Retinal pigment epithelial cell (primary cell): Measurements from ENCODE around the gene RNF207.

Experiments used
- DNase-seq: peaks from one replicate; pipeline ENCODE4 v3.0.0-alpha.2; 2010; ENCODE audit warnings: low read depth
- H3K4me3 ChIP-seq: 2 replicates; pipeline ENCODE4 v1.5.1; 2011; ENCODE audit warnings: mild to moderate bottlenecking, low read length, control low read depth, moderate library complexity
- CTCF ChIP-seq: conservative IDR thresholded peaks from 2 replicates; pipeline ENCODE4 v1.5.1; 2011; ENCODE audit warnings: low read depth, low read length, control low read depth, inconsistent platforms

The RNF207 gene

GRCh38 chr1:6234502-6235295, 28.8 kb downstream of the RNF207 start:
- TF ChIP-seq CTCF = no peak
- H3K4me3 ChIP-seq = peak overlapping the region; percentile 56
- no peak for DNase-seq

- H3K4me3 ChIP-seq = peak overlapping the region; percentile 56
- no peak for DNase-seq
- TF ChIP-seq CTCF = no peak
These were observed 29.4 kb downstream of the RNF207 start for GRCh38 chr1:6235296-6235677.

- no peak for TF ChIP-seq CTCF
- H3K4me3 ChIP-seq = no peak overlapping the region
- DNase-seq = no peak
These were observed 31.2 kb downstream of the RNF207 start for GRCh38 chr1:6237093-6237492.

- TF ChIP-seq CTCF = no peak
These were observed 33.4 kb downstream of the RNF207 start for GRCh38 chr1:6239213-6239752.

GRCh38 chr1:6239950-6240768, 34.2 kb downstream of the RNF207 start:
- TF ChIP-seq CTCF = no peak
- DNase-seq = no peak
- no peak overlapping the region for H3K4me3 ChIP-seq

More at GRCh38 chr1:6239213-6239752, 33.4 kb downstream of the RNF207 start:
- no peak overlapping the region for H3K4me3 ChIP-seq
- no peak for DNase-seq

- DNase-seq = no peak
- no peak for TF ChIP-seq CTCF
- H3K4me3 ChIP-seq = no peak overlapping the region
These were observed 35.4 kb downstream of the RNF207 start for GRCh38 chr1:6241107-6241886.
